Activated CD8-positive, alpha-beta memory T cell treated with anti-CD3 and anti-CD28 coated beads for 4 hours (primary cell): ENCODE data around the gene CNMD.
"Not testable (repeated sequence)": the region's sequence is repeated elsewhere in the genome, so short reads cannot be mapped to it uniquely, and the experiment has no call there.

Experiments used
- DNase-seq, 2 donors: peaks; one replicate each; pipeline ENCODE4 v3.0.0-alpha.2; 2020; ENCODE audit warnings: low read depth in 2 of 2

CNMD gene

GRCh38 chr13:52686376-52686775 is 53.2 kb downstream of the CNMD start:
- DNase-seq: no peak

- DNase-seq: not testable (repeated sequence)
Observed at GRCh38 chr13:52685806-52686205, 53.8 kb downstream of the CNMD start.

GRCh38 chr13:52677823-52678222 is 61.8 kb downstream of the CNMD start:
- DNase-seq: no peak

- no peak for DNase-seq
Observed at GRCh38 chr13:52673465-52673864, 66.2 kb downstream of the CNMD start.

- no peak for DNase-seq
Observed at GRCh38 chr13:52670726-52671125, 68.9 kb downstream of the CNMD start.

- no peak for DNase-seq
Observed at GRCh38 chr13:52669677-52670076, 69.9 kb downstream of the CNMD start.

GRCh38 chr13:52665325-52665724 is 74.3 kb downstream of the CNMD start:
- no peak for DNase-seq

GRCh38 chr13:52664272-52664671 is 75.3 kb downstream of the CNMD start:
- no peak for DNase-seq

GRCh38 chr13:52659340-52659739 is 80.3 kb downstream of the CNMD start:
- no peak for DNase-seq
